Measurements from ENCODE around the gene C10orf88. TPM values are rescaled to one million over a fixed set of nuclear protein-coding genes. Genes with fewer than 3 reads are reported as not detected.

Gene C10orf88, protein sequence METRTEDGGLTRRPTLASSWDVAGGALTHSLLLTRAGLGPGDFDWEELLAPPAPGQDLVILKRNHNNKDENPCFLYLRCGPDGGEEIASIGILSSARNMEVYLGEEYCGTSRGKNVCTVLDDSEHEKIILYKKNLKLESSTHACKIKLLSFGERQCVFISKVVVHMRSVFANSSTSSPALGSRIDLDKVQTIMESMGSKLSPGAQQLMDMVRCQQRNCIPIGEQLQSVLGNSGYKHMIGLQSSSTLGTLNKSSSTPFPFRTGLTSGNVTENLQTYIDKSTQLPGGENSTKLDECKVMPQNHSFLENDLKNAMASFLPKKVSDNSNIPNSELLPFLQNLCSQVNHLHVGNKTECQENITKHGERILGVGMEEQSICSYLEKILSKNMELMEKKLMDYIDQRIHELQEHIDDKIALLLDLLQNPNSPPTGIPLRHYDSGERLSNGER
- 1 to 10 TPM; 1.6 to 4.7 TPM for total RNA-seq

DNA sequence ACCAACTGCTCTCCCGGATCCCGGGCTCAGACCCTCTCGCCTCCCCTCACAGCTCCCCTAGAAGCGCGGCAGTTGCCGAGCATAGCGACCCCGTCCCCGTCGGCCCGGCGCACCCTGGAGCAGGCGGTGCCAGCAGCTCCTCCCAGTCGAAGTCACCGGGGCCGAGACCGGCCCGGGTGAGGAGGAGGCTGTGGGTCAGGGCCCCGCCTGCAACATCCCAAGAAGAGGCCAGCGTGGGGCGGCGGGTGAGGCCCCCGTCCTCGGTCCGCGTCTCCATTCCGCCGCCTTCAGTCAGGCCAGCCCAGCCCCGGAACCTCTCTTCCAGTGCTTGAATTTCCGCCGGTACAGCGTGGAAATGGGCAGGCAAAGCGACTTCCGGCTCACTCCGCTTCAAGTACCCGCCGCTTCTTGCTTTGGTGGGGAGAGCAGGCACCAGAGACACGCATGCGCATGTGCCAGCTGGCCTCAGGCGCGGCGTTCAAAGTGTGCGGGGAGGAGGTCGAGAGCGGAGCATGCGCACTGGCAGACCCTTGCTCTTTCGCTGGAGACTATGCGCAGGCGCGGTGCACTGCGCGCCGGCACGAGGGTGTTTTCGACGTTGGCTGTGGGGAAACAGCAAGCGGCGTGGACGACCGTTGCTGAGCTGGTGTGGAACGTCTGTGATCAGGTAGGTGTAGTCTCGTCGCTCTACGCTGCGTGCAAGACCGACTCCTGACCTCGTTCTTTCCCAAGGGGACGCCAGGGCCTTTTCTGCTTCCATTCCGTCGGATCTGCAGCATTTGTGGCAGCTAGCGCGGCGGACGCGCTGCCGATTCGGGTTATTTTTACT, at the start of gene C10orf88:
Gene C10orf88, minus strand, starts transcription at position 326 of the 829 bp plus-strand sequence. Its CDS starts 49 bp downstream, at position 277.
- no peaks in the 10 kb centered on the region for H3K27me3 ChIP-seq
- ATAC-seq (peak; percentile 100), DNase-seq (peak; percentile 97 to 99 (median 98))
- H3K36me3 ChIP-seq (replicated peaks in 1 of 2; ENCODE audit: insufficient read depth in 1 of 2, low read depth in 2 of 2) = no peaks in the 10 kb centered on the region
- 3 to 42% methylated on average over 16 to 75 of the region's 77 CpGs for WGBS, 2 donors
- peaks cover 0 to 3% (median 0%) of the 10 kb centered on the region in 3 donors for H3K9me3 ChIP-seq
- H3K4me3 ChIP-seq = peak within 1 kb of the TSS; percentile 81 to 82
- intact Hi-C loops (cut with DNase I) = no loop called here
- peaks cover 20% of the 10 kb centered on the region for H3K4me1 ChIP-seq
- peak within 1 kb of the TSS; percentile 54 to 77 (median 66) for H3K27ac ChIP-seq
- TF ChIP-seq, protein P1, sequence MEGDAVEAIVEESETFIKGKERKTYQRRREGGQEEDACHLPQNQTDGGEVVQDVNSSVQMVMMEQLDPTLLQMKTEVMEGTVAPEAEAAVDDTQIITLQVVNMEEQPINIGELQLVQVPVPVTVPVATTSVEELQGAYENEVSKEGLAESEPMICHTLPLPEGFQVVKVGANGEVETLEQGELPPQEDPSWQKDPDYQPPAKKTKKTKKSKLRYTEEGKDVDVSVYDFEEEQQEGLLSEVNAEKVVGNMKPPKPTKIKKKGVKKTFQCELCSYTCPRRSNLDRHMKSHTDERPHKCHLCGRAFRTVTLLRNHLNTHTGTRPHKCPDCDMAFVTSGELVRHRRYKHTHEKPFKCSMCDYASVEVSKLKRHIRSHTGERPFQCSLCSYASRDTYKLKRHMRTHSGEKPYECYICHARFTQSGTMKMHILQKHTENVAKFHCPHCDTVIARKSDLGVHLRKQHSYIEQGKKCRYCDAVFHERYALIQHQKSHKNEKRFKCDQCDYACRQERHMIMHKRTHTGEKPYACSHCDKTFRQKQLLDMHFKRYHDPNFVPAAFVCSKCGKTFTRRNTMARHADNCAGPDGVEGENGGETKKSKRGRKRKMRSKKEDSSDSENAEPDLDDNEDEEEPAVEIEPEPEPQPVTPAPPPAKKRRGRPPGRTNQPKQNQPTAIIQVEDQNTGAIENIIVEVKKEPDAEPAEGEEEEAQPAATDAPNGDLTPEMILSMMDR (IDR thresholded peaks at IDR 0.05) = peak in 1 of 7 experiments; percentile 21
- TF ChIP-seq POLR2A (IDR thresholded peaks at IDR 0.05) = peak in 2 of 3 donors; percentile 62 to 64

DNA sequence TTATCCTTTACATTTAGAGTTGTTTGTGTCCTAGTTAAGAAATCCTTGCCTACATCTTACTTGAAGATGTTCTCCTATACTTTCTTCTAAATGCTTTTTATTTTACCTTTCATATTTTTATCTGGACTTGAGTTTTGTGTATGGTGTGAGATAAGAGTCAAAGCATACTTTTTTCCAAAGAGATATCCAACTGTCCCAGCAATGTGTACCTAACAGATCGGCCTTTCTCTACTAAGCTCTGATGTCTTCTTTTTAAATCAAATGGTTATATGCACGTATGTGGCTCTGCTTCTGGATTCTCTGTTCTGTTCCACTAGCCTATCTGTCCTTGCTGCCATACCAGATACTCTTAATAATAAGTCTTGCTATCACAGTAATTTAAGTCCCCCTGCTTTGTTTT, 47.3 kb upstream of the C10orf88 start:
- ATAC-seq (no peak), DNase-seq (no peak)
- Histone ChIP-seq H3K36me3 (replicated peaks in 1 of 2; ENCODE audit: insufficient read depth in 1 of 2, low read depth in 2 of 2) (no peaks in the 10 kb centered on the region), H3K27ac (no peak overlapping the region), H3K4me1 (peaks cover 38% of the 10 kb centered on the region), H3K4me3 (no peak overlapping the region), H3K27me3 (no peaks in the 10 kb centered on the region), H3K9me3 (no peaks in the 10 kb centered on the region)
- no peak for TF ChIP-seq POLR2A (IDR thresholded peaks at IDR 0.05)
- intact Hi-C loops (cut with DNase I) = no loop called here
- 90 to 94% methylated on average over 2 of the region's 2 CpGs for WGBS, 2 donors

DNA sequence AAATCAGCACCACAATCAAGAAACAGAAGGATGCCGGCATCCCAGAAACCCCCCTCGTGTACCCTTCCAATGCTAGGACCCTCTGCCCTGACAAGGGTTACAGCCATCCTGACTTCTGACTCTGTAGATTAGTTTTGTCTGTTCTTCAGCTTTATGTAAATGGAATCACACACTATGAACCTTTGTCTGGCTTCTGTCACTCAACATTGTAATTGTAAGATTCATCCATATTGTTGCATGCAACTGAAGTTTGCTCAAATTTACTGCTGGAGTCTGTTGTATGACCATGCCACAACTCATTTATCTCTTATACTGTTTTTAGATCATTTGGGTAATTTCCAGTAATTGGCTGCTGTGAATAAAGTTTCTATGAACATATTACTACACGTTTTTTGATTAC, 46.1 kb upstream of the C10orf88 start:
- peaks cover 26% of the 10 kb centered on the region for H3K4me1 ChIP-seq
- DNase-seq (no peak), ATAC-seq (no peak)
- H3K4me3 ChIP-seq = no peak overlapping the region
- no peaks in the 10 kb centered on the region for H3K27me3 ChIP-seq
- intact Hi-C loops (cut with DNase I) = no loop called here
- no peak overlapping the region for H3K27ac ChIP-seq
- H3K9me3 ChIP-seq = no peaks in the 10 kb centered on the region
- TF ChIP-seq POLR2A (IDR thresholded peaks at IDR 0.05) = no peak
- H3K36me3 ChIP-seq (replicated peaks in 1 of 2; ENCODE audit: insufficient read depth in 1 of 2, low read depth in 2 of 2) = peaks cover 0 to 6% of the 10 kb centered on the region in 2 donors
- 83 to 85% methylated on average over 3 of the region's 3 CpGs for WGBS, 2 donors

DNA sequence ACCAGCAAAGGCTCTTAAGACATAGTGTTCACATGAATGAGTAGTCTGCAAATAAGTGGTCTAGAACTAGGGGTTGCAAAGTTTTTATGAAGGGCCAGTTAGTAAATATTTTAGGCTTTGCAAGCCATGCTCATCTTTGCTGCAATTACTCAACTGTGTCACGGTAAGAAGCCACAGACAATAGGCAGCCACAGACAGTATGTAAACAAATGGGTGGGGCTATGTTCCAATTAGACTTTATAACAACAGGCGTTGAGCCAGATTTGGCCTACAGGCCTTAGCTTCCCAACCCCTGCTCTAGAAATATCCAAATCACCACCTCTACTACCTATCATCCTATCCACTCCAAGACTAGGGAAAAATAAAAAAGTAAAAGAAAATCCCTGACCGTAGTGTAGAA, 45.3 kb upstream of the C10orf88 start:
- no peak for TF ChIP-seq POLR2A (IDR thresholded peaks at IDR 0.05)
- TF ChIP-seq, protein P1 (IDR thresholded peaks at IDR 0.05) = no peak
- H3K27me3 ChIP-seq = no peaks in the 10 kb centered on the region
- H3K36me3 ChIP-seq (replicated peaks in 1 of 2; ENCODE audit: insufficient read depth in 1 of 2, low read depth in 2 of 2) = peaks cover 1 to 8% of the 10 kb centered on the region in 2 donors
- DNase-seq (no peak), ATAC-seq (no peak)
- no peak overlapping the region for H3K27ac ChIP-seq
- 49 to 52% methylated on average over 3 of the region's 3 CpGs for WGBS, 2 donors
- intact Hi-C loops (cut with DNase I) = no loop called here
- no peaks in the 10 kb centered on the region for H3K9me3 ChIP-seq
- H3K4me3 ChIP-seq = no peak overlapping the region
- H3K4me1 ChIP-seq = peaks cover 18% of the 10 kb centered on the region

DNA sequence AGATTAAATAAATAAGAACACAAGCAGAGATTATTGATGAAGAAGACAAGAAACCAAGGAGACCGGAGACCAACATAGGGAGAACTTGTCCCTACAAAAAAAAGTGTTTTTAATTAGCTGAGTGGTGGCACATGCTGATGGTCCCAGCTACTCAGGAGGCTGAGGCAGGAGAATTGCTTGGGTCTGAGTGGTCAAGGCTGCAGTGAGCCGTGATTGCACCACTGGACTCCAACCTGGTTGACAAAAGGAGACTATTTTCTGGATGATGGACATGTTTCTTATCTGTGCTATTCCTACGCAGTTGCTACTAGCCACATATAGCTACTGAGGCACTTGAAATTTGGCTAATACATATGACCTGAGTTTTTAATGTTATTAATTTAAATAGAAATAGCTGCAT, 44.9 kb upstream of the C10orf88 start:
- ATAC-seq (no peak), DNase-seq (no peak)
- WGBS, 2 donors = 85 to 97% methylated on average over 3 of the region's 3 CpGs
- TF ChIP-seq POLR2A (IDR thresholded peaks at IDR 0.05) = no peak
- TF ChIP-seq, protein P1 (IDR thresholded peaks at IDR 0.05) = no peak
- Histone ChIP-seq H3K9me3 (no peaks in the 10 kb centered on the region), H3K27me3 (no peaks in the 10 kb centered on the region), H3K4me3 (no peak overlapping the region), H3K4me1 (peaks cover 14% of the 10 kb centered on the region), H3K36me3 (replicated peaks in 1 of 2; ENCODE audit: insufficient read depth in 1 of 2, low read depth in 2 of 2) (peaks cover 5 to 12% of the 10 kb centered on the region in 2 donors), H3K27ac (no peak overlapping the region)
- intact Hi-C loops (cut with DNase I) = no loop called here
